ENCODE data around the gene DCUN1D3.

DCUN1D3 gene

GRCh38 chr16:20889625-20890275 is 10.4 kb downstream of the DCUN1D3 start:
- DNase-seq (ENCODE audit: low read depth, low spot score), result no peak
- TF ChIP-seq CTCF (IDR thresholded peaks at IDR 0.05; ENCODE audit: insufficient read depth, low read length, missing control alignments), result no peak
- H3K4me3 ChIP-seq (ENCODE audit: low read depth, low read length), result no peak overlapping the region
- ChIA-PET CTCF (interaction anchor here (1.4 to 1.9 kb wide), 2 partner anchors 8 to 41 kb away, joined by 4 to 5 read pairs; no protein-coding TSS in a partner anchor), POLR2A (interaction anchor here (0.9 kb wide), 1 partner anchor 10 kb away, joined by 3 read pairs; the partner anchor contains the start of gene DCUN1D3)

GRCh38 chr16:20887207-20887606 is 13.0 kb downstream of the DCUN1D3 start:
- ChIA-PET POLR2A (interaction anchor here (1.1 kb wide), 1 partner anchor 12 kb away, joined by 4 read pairs; no protein-coding TSS in a partner anchor), CTCF (interaction anchor here (1.1 kb wide), 1 partner anchor 13 kb away, joined by 4 read pairs; no protein-coding TSS in a partner anchor)
- DNase-seq (ENCODE audit: low read depth, low spot score), result no peak
- H3K4me3 ChIP-seq (ENCODE audit: low read depth, low read length), result no peak overlapping the region
- TF ChIP-seq CTCF (IDR thresholded peaks at IDR 0.05; ENCODE audit: insufficient read depth, low read length, missing control alignments), result no peak

GRCh38 chr16:20886320-20886719 is 13.8 kb downstream of the DCUN1D3 start:
- TF ChIP-seq CTCF (IDR thresholded peaks at IDR 0.05; ENCODE audit: insufficient read depth, low read length, missing control alignments), result no peak
- no peak overlapping the region for H3K4me3 ChIP-seq (ENCODE audit: low read depth, low read length)
- ChIA-PET CTCF (interaction anchor here (0.7 to 1.1 kb wide), 3 partner anchors 12 to 199 kb away, joined by 3 to 4 read pairs (median 3); no protein-coding TSS in a partner anchor), POLR2A (no interaction called here)
- no peak for DNase-seq (ENCODE audit: low read depth, low spot score)

GRCh38 chr16:20884240-20884556 is 16.0 kb downstream of the DCUN1D3 start:
- DNase-seq (ENCODE audit: low read depth, low spot score), result no peak
- no peak overlapping the region for H3K4me3 ChIP-seq (ENCODE audit: low read depth, low read length)
- POLR2A ChIA-PET, result no interaction called here
- CTCF ChIA-PET, result interaction anchor here (0.9 to 3.1 kb wide), 2 partner anchors 18 to 35 kb away, joined by 3 to 8 read pairs; no protein-coding TSS in a partner anchor
- TF ChIP-seq CTCF (IDR thresholded peaks at IDR 0.05; ENCODE audit: insufficient read depth, low read length, missing control alignments), result no peak

GRCh38 chr16:20883554-20884239 is 16.5 kb downstream of the DCUN1D3 start:
- DNase-seq (ENCODE audit: low read depth, low spot score), result no peak
- no peak overlapping the region for H3K4me3 ChIP-seq (ENCODE audit: low read depth, low read length)
- ChIA-PET CTCF (interaction anchor here (0.9 to 3.1 kb wide), 2 partner anchors 18 to 34 kb away, joined by 3 to 8 read pairs; no protein-coding TSS in a partner anchor), POLR2A (no interaction called here)
- no peak for TF ChIP-seq CTCF (IDR thresholded peaks at IDR 0.05; ENCODE audit: insufficient read depth, low read length, missing control alignments)

GRCh38 chr16:20881503-20881878 is 18.7 kb downstream of the DCUN1D3 start:
- ChIA-PET POLR2A (no interaction called here), CTCF (interaction anchor here (1.9 kb wide), 1 partner anchor 10 kb away, joined by 4 read pairs; no protein-coding TSS in a partner anchor)
- no peak for DNase-seq (ENCODE audit: low read depth, low spot score)
- no peak for TF ChIP-seq CTCF (IDR thresholded peaks at IDR 0.05; ENCODE audit: insufficient read depth, low read length, missing control alignments)
- no peak overlapping the region for H3K4me3 ChIP-seq (ENCODE audit: low read depth, low read length)

Measured in AG04449 (cell line).